Left colon (tissue), 2 donors: ENCODE data around the gene HDAC8. TPM values are rescaled to one million over a fixed set of nuclear protein-coding genes. Genes with fewer than 3 reads are reported as not detected.
"Not testable (repeated sequence)": the region's sequence is repeated elsewhere in the genome, so short reads cannot be mapped to it uniquely, and the experiment has no call there.

Source experiments
- ATAC-seq: fragments of 200-7000 bp; cut with Tn5 transposase; one replicate; pipeline ENCODE4 v1.9.1; 2020; ENCODE audit warnings: mild to moderate bottlenecking, moderate library complexity
- DNase-seq, 2 donors: peaks; one replicate each; pipeline ENCODE4 v3.0.0-alpha.2; 2020
- intact Hi-C, 2 donors: fragments of 100-400 bp; cut with DNase I in 1 of 2; cut with micrococcal nuclease in 1 of 2; formaldehyde crosslinking; loops; one replicate each; pipeline versions ENCODE4 v1.11.2 to v1.14.0; 2022; cut with DNase I, micrococcal nuclease
- total RNA-seq, 2 donors: library from RNA; stranded (reverse); fragmentation: NEBNext Ultra II Directional; extraction: Animal tissue kit (Norgen Biotek cat#: 25700); gene quantifications; one replicate each; pipeline ENCODE4 v1.2.1, GENCODE V29; 2021
- donor health status: DM: no; HTN: no; CAD: no.
- donor health status: DM: yes; HTN: yes; CAD: no.

The HDAC8 gene
- total RNA-seq, 2 donors from 2014 or later = 19.0 to 24.6 TPM

GRCh38 chrX:72352786-72353185 is 219.9 kb downstream of the HDAC8 start:
- ATAC-seq = no peak

GRCh38 chrX:72351606-72352334 is 220.9 kb downstream of the HDAC8 start:
- ATAC-seq = no peak
- DNase-seq = no peak
- intact Hi-C loops = no loop called here

More at GRCh38 chrX:72352786-72353185, 219.9 kb downstream of the HDAC8 start:
- DNase-seq = no peak
- intact Hi-C loops = no loop called here

GRCh38 chrX:72349190-72349589 is 223.5 kb downstream of the HDAC8 start:
- no peak for ATAC-seq
- no peak for DNase-seq
- intact Hi-C loops = no loop called here

GRCh38 chrX:72348247-72348979 is 224.2 kb downstream of the HDAC8 start:
- intact Hi-C loops = no loop called here

GRCh38 chrX:72347366-72347765 is 225.3 kb downstream of the HDAC8 start:
- no peak for DNase-seq
- intact Hi-C loops = no loop called here
- no peak for ATAC-seq

More at GRCh38 chrX:72348247-72348979, 224.2 kb downstream of the HDAC8 start:
- no peak for DNase-seq
- no peak for ATAC-seq

- ATAC-seq = no peak
- DNase-seq = no peak
- intact Hi-C loops = no loop called here
These were observed 226.2 kb downstream of the HDAC8 start for GRCh38 chrX:72346302-72346949.

- peak; percentile 61 for ATAC-seq
- DNase-seq = no peak
- intact Hi-C loops = no loop called here
These were observed 232.0 kb downstream of the HDAC8 start for GRCh38 chrX:72340626-72341025.

- DNase-seq (no peak), ATAC-seq (no peak)
- intact Hi-C loops = no loop called here
These were observed 232.6 kb downstream of the HDAC8 start for GRCh38 chrX:72340041-72340440.

- intact Hi-C loops = no loop called here
- ATAC-seq (no peak), DNase-seq (no peak)
These were observed 242.5 kb downstream of the HDAC8 start for GRCh38 chrX:72330131-72330530.

GRCh38 chrX:72326605-72327300 is 245.9 kb downstream of the HDAC8 start:
- intact Hi-C loops = no loop called here
- ATAC-seq (no peak), DNase-seq (no peak)

GRCh38 chrX:72319651-72320050 is 253.0 kb downstream of the HDAC8 start:
- intact Hi-C loops, DNase-seq, ATAC-seq: not testable (repeated sequence)

- DNase-seq = no peak
These were observed 255.5 kb downstream of the HDAC8 start for GRCh38 chrX:72317139-72317538.

GRCh38 chrX:72316408-72317110 is 256.1 kb downstream of the HDAC8 start:
- peak; percentile 87 for ATAC-seq
- peak in 1 of 2 donors; percentile 28 for DNase-seq

More at GRCh38 chrX:72317139-72317538, 255.5 kb downstream of the HDAC8 start:
- peak; percentile 48 for ATAC-seq
- intact Hi-C loops = no loop called here

GRCh38 chrX:72314881-72315280 is 257.8 kb downstream of the HDAC8 start:
- ATAC-seq = no peak
- intact Hi-C loops = no loop called here
- no peak for DNase-seq

More at GRCh38 chrX:72316408-72317110, 256.1 kb downstream of the HDAC8 start:
- intact Hi-C loops = no loop called here

- intact Hi-C loops = no loop called here
- DNase-seq = no peak
- no peak for ATAC-seq
These were observed 258.7 kb downstream of the HDAC8 start for GRCh38 chrX:72313707-72314641.

- no peak for ATAC-seq
- no peak for DNase-seq
- intact Hi-C loops = no loop called here
These were observed 260.2 kb downstream of the HDAC8 start for GRCh38 chrX:72312311-72312940.
